Measurements from ENCODE around the gene FNDC3B.
A peak's percentile ranks its signal among the peaks of the same experiment; 100 is the strongest.

GRCh38 chr3:172333692-172334457 is 294.5 kb downstream of the FNDC3B start:
- TF ChIP-seq, protein P1, sequence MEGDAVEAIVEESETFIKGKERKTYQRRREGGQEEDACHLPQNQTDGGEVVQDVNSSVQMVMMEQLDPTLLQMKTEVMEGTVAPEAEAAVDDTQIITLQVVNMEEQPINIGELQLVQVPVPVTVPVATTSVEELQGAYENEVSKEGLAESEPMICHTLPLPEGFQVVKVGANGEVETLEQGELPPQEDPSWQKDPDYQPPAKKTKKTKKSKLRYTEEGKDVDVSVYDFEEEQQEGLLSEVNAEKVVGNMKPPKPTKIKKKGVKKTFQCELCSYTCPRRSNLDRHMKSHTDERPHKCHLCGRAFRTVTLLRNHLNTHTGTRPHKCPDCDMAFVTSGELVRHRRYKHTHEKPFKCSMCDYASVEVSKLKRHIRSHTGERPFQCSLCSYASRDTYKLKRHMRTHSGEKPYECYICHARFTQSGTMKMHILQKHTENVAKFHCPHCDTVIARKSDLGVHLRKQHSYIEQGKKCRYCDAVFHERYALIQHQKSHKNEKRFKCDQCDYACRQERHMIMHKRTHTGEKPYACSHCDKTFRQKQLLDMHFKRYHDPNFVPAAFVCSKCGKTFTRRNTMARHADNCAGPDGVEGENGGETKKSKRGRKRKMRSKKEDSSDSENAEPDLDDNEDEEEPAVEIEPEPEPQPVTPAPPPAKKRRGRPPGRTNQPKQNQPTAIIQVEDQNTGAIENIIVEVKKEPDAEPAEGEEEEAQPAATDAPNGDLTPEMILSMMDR (conservative IDR thresholded peaks at IDR 0.05; ENCODE audit: low read depth, low read length), result peak; percentile 47
- TF ChIP-seq EZH2phosphoT487 (IDR thresholded peaks at IDR 0.05; ENCODE audit: borderline replicate concordance, low read length) (no peak), EZH2 (IDR thresholded peaks at IDR 0.05; ENCODE audit: low read length, unreplicated experiment) (no peak)
